PFSK-1 (cell line): ENCODE results near the gene LILRB2.

Experiments used
- POLR2AphosphoS5 ChIP-seq: IDR thresholded peaks from 2 replicates; pipeline ENCODE4 v1.6.1; 2012; ENCODE audit warnings: low read depth, mild to moderate bottlenecking, control low read depth, low read length, moderate library complexity
- TF ChIP-seq, protein P1 (sequence below), 2 experiments: IDR thresholded peaks; 2 replicates each; pipeline versions ENCODE4 v1.6.1 to v1.8.0; 2011 to 2012; ENCODE audit warnings: low read depth in 2 of 2, low read length in 2 of 2, control low read depth in 1 of 2, inconsistent platforms in 1 of 2, mild to moderate bottlenecking in 1 of 2, moderate library complexity in 1 of 2; ENCODE audit not compliant: insufficient read depth in 1 of 2

DNA sequence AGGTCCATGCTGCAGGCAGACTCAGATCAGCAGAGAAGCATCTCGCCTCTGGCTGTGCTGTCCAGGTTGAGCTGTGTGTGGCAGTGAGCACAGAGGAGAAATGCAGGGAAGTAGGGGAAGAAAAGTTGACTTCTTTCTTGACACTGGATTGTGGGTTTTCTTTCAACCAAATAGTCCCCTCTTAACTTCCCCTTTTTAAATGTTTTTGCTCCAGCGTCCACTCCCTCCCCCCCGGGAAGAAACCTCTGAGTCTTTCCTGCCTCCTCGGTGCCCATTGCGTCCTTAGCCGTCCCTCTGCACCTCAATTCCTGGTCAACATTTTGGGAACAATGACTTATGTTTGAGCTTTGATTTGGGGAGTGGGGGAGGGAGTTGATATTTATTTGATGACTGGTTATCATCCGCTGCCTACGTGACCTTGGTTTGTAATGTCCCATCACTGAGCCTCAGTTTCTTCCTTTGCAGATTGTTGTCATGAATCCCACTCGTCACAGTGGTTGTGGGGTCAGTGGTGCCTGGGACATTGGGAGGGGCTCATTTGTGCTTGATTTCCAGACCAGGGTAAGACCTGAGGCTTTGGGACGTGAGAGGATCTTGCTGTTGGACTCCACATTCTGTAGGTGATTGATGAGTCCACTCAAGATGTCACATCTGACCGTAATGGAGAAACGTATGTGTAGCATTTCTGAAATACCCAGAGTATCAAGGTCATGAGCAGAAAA, at the start of gene LILRB2:
- TF ChIP-seq POLR2AphosphoS5, result no peak
- TF ChIP-seq, protein P1, sequence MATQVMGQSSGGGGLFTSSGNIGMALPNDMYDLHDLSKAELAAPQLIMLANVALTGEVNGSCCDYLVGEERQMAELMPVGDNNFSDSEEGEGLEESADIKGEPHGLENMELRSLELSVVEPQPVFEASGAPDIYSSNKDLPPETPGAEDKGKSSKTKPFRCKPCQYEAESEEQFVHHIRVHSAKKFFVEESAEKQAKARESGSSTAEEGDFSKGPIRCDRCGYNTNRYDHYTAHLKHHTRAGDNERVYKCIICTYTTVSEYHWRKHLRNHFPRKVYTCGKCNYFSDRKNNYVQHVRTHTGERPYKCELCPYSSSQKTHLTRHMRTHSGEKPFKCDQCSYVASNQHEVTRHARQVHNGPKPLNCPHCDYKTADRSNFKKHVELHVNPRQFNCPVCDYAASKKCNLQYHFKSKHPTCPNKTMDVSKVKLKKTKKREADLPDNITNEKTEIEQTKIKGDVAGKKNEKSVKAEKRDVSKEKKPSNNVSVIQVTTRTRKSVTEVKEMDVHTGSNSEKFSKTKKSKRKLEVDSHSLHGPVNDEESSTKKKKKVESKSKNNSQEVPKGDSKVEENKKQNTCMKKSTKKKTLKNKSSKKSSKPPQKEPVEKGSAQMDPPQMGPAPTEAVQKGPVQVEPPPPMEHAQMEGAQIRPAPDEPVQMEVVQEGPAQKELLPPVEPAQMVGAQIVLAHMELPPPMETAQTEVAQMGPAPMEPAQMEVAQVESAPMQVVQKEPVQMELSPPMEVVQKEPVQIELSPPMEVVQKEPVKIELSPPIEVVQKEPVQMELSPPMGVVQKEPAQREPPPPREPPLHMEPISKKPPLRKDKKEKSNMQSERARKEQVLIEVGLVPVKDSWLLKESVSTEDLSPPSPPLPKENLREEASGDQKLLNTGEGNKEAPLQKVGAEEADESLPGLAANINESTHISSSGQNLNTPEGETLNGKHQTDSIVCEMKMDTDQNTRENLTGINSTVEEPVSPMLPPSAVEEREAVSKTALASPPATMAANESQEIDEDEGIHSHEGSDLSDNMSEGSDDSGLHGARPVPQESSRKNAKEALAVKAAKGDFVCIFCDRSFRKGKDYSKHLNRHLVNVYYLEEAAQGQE (IDR thresholded peaks at IDR 0.05; ENCODE audit: insufficient read depth in 1 of 2, low read depth in 2 of 2, low read length in 2 of 2), result no peak
